Adipocyte (in vitro differentiated cells): ENCODE data around the gene GYS2.

ENCODE experiments used
- DNase-seq: peaks from one replicate; pipeline ENCODE4 v3.0.0-alpha.2; 2015; ENCODE audit warnings: low read depth
- H3K27me3 ChIP-seq: replicated peaks from 2 replicates; pipeline ENCODE4 v1.7.0; 2013; ENCODE audit warnings: mild to moderate bottlenecking, low read length, moderate library complexity; ENCODE audit not compliant: control insufficient read depth, insufficient read depth
- H3K36me3 ChIP-seq: 2 replicates; pipeline ENCODE4 v1.7.0; 2013; ENCODE audit warnings: low read length, mild to moderate bottlenecking, moderate library complexity; ENCODE audit not compliant: control insufficient read depth, insufficient read depth, severe bottlenecking
- H3K4me1 ChIP-seq: 2 replicates; pipeline ENCODE4 v1.7.0; 2013; ENCODE audit warnings: mild to moderate bottlenecking, low read length, moderate library complexity; ENCODE audit not compliant: control insufficient read depth, insufficient read depth
- H3K4me3 ChIP-seq: 2 replicates; pipeline ENCODE4 v1.7.0; 2013; ENCODE audit warnings: mild to moderate bottlenecking, low read length, moderate library complexity
- H3K9ac ChIP-seq: 2 replicates; pipeline ENCODE4 v1.7.0; 2013; ENCODE audit warnings: mild to moderate bottlenecking, low read length, moderate library complexity
- H3K9me3 ChIP-seq: 2 replicates; pipeline ENCODE4 v1.7.0; 2013; ENCODE audit warnings: mild to moderate bottlenecking, low read length, moderate library complexity; ENCODE audit not compliant: control insufficient read depth

GYS2 gene

GRCh38 chr12:21573733-21574358 lies 30.8 kb downstream of the GYS2 start:
- Histone ChIP-seq H3K4me1 (no peaks in the 10 kb centered on the region), H3K27me3 (peaks cover 3% of the 10 kb centered on the region), H3K9me3 (no peaks in the 10 kb centered on the region)

GRCh38 chr12:21571046-21571445 lies 33.6 kb downstream of the GYS2 start:
- Histone ChIP-seq H3K4me1 (peaks cover 8% of the 10 kb centered on the region), H3K9ac (no peak overlapping the region), H3K9me3 (no peaks in the 10 kb centered on the region), H3K27me3 (no peaks in the 10 kb centered on the region), H3K4me3 (no peak overlapping the region), H3K36me3 (no peaks in the 10 kb centered on the region)
- no peak for DNase-seq

More at GRCh38 chr12:21573733-21574358, 30.8 kb downstream of the GYS2 start:
- Histone ChIP-seq H3K9ac (no peak overlapping the region), H3K36me3 (no peaks in the 10 kb centered on the region), H3K4me3 (no peak overlapping the region)
- no peak for DNase-seq

GRCh38 chr12:21568115-21568514 lies 36.5 kb downstream of the GYS2 start:
- no peak for DNase-seq

GRCh38 chr12:21566907-21567394 lies 37.7 kb downstream of the GYS2 start:
- Histone ChIP-seq H3K4me1 (peaks cover 8% of the 10 kb centered on the region), H3K9me3 (no peaks in the 10 kb centered on the region), H3K4me3 (no peak overlapping the region), H3K9ac (no peak overlapping the region), H3K27me3 (no peaks in the 10 kb centered on the region), H3K36me3 (no peaks in the 10 kb centered on the region)
- no peak for DNase-seq

More at GRCh38 chr12:21568115-21568514, 36.5 kb downstream of the GYS2 start:
- H3K9ac ChIP-seq, result no peak overlapping the region
- H3K27me3 ChIP-seq, result no peaks in the 10 kb centered on the region
- H3K4me1 ChIP-seq, result peaks cover 8% of the 10 kb centered on the region
- H3K9me3 ChIP-seq, result no peaks in the 10 kb centered on the region
- H3K36me3 ChIP-seq, result no peaks in the 10 kb centered on the region
- no peak overlapping the region for H3K4me3 ChIP-seq

- no peak for DNase-seq
- Histone ChIP-seq H3K9ac (no peak overlapping the region), H3K9me3 (no peaks in the 10 kb centered on the region), H3K4me3 (no peak overlapping the region), H3K4me1 (peaks cover 8% of the 10 kb centered on the region), H3K27me3 (no peaks in the 10 kb centered on the region), H3K36me3 (no peaks in the 10 kb centered on the region)
These were observed 38.3 kb downstream of the GYS2 start for GRCh38 chr12:21566223-21566906.

GRCh38 chr12:21562859-21563258 lies 41.8 kb downstream of the GYS2 start:
- DNase-seq, result no peak
- Histone ChIP-seq H3K9ac (no peak overlapping the region), H3K36me3 (no peaks in the 10 kb centered on the region), H3K27me3 (no peaks in the 10 kb centered on the region), H3K9me3 (no peaks in the 10 kb centered on the region), H3K4me3 (no peak overlapping the region), H3K4me1 (peaks cover 18% of the 10 kb centered on the region)

GRCh38 chr12:21561158-21561557 lies 43.5 kb downstream of the GYS2 start:
- peaks cover 10% of the 10 kb centered on the region for H3K4me1 ChIP-seq
- DNase-seq, result no peak
- H3K4me3 ChIP-seq, result no peak overlapping the region
- H3K9ac ChIP-seq, result no peak overlapping the region
- no peaks in the 10 kb centered on the region for H3K36me3 ChIP-seq
- no peaks in the 10 kb centered on the region for H3K9me3 ChIP-seq
- H3K27me3 ChIP-seq, result no peaks in the 10 kb centered on the region

- no peaks in the 10 kb centered on the region for H3K36me3 ChIP-seq
- H3K4me1 ChIP-seq, result peaks cover 10% of the 10 kb centered on the region
- no peaks in the 10 kb centered on the region for H3K9me3 ChIP-seq
- no peaks in the 10 kb centered on the region for H3K27me3 ChIP-seq
- DNase-seq, result peak; percentile 53
- H3K9ac ChIP-seq, result no peak overlapping the region
- H3K4me3 ChIP-seq, result no peak overlapping the region
These were observed 44.6 kb downstream of the GYS2 start for GRCh38 chr12:21559855-21560569.

GRCh38 chr12:21558100-21558679 lies 46.5 kb downstream of the GYS2 start:
- Histone ChIP-seq H3K9ac (no peak overlapping the region), H3K9me3 (no peaks in the 10 kb centered on the region), H3K4me3 (no peak overlapping the region), H3K4me1 (peaks cover 10% of the 10 kb centered on the region), H3K36me3 (no peaks in the 10 kb centered on the region), H3K27me3 (no peaks in the 10 kb centered on the region)
- no peak for DNase-seq

- Histone ChIP-seq H3K9me3 (no peaks in the 10 kb centered on the region), H3K36me3 (no peaks in the 10 kb centered on the region), H3K4me3 (no peak overlapping the region), H3K27me3 (no peaks in the 10 kb centered on the region), H3K9ac (no peak overlapping the region), H3K4me1 (no peaks in the 10 kb centered on the region)
- DNase-seq, result no peak
These were observed 51.3 kb downstream of the GYS2 start for GRCh38 chr12:21553329-21553675.

GRCh38 chr12:21552635-21553328 lies 51.9 kb downstream of the GYS2 start:
- Histone ChIP-seq H3K27me3 (no peaks in the 10 kb centered on the region), H3K4me1 (no peaks in the 10 kb centered on the region), H3K4me3 (no peak overlapping the region), H3K9ac (no peak overlapping the region), H3K36me3 (no peaks in the 10 kb centered on the region), H3K9me3 (no peaks in the 10 kb centered on the region)
- no peak for DNase-seq
